ENCODE results near the gene WNK2. TPM values are rescaled to one million over a fixed set of nuclear protein-coding genes. Genes with fewer than 3 reads are reported as not detected.

WNK2 gene
- total and polyA plus RNA-seq, 2 of the 4 experiments (the other 2 are of a cell fraction), result not detected

DNA sequence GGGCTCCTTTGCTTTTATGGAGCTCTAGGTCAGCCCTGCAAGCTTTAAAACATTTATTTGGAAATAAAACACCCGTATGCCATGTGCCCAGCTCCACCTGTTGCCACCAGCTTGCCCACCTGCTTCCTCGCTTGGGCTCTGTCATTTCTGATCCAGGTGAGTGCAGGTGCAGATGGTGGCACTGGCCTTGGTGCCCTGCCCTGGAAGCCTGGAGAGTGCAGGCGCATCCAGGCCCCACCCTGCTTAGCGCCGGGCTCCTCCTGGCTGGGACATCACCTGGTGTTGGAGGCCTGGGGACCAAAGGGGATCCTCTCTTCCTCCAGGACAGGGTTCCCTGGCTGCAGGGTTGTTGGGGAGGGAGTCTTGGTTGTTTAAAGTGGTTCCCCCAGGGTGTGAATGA is 35.8 kb downstream of the WNK2 start:
- WGBS, 2 experiments (ENCODE audit: extremely low coverage in 2 of 2, insufficient read length in 1 of 2), result no CpG with 5 or more reads among the region's 5 CpGs

More for the DNA sequence above, 35.8 kb downstream of the WNK2 start:
- Histone ChIP-seq H3K9ac (ENCODE audit: low read depth, low read length) (no peak overlapping the region), H3K27ac (ENCODE audit: insufficient read depth, low read length) (no peak overlapping the region), H3K4ac (ENCODE audit: low read depth, low read length) (no peak overlapping the region), H4K91ac (ENCODE audit: insufficient read depth, low read depth, low read length) (no peak overlapping the region), H3K36me3 (ENCODE audit: control insufficient read depth, insufficient read depth, low read length) (no peaks in the 10 kb centered on the region), H3K14ac (replicated peaks; ENCODE audit: low read depth, low read length) (no peak overlapping the region), H4K5ac (ENCODE audit: low read depth, low read length) (no peak overlapping the region), H2BK15ac (ENCODE audit: low read depth, low read length) (no peak overlapping the region), H3K27me3 (ENCODE audit: control insufficient read depth, insufficient read depth, low read length) (no peaks in the 10 kb centered on the region; the same call in 1 of the 2 replicates), H3K18ac (ENCODE audit: low read depth, low read length) (no peak overlapping the region), H3K79me1 (ENCODE audit: low read depth in 1 of 2, low read length in 2 of 2) (no peaks in the 10 kb centered on the region), H2BK5ac (ENCODE audit: low read depth, low read length, poor library complexity, severe bottlenecking) (no peak overlapping the region), H3K9me1 (ENCODE audit: insufficient read depth, low read length) (no peaks in the 10 kb centered on the region), H4K20me1 (ENCODE audit: insufficient read depth, low read length) (no peaks in the 10 kb centered on the region), H3K56ac (ENCODE audit: extremely low read depth, insufficient read depth, low read length) (no peak overlapping the region), H2AK5ac (ENCODE audit: low read depth, low read length) (no peak overlapping the region), H4K8ac (ENCODE audit: low read depth in 2 of 2, low read length in 2 of 2) (no peak overlapping the region), H3K4me3 (ENCODE audit: insufficient read depth, low read depth, low read length) (no peak overlapping the region), H3K4me1 (ENCODE audit: control insufficient read depth, insufficient read depth, low read length) (no peaks in the 10 kb centered on the region; the same call in 1 of the 2 replicates), H2BK20ac (ENCODE audit: low read depth, low read length) (no peak overlapping the region), H2AK9ac (replicated peaks; ENCODE audit: low read depth, low read length, poor library complexity) (no peak overlapping the region), H2BK120ac (ENCODE audit: low read depth, low read length) (no peak overlapping the region), H3K23ac (ENCODE audit: low read depth, low read length) (no peak overlapping the region), H2AFZ (replicated peaks; ENCODE audit: low read length, poor library complexity) (no peak overlapping the region), H3K9me3 (ENCODE audit: control insufficient read depth, insufficient read depth, low read length) (no peaks in the 10 kb centered on the region), H3K4me2 (ENCODE audit: low read depth, low read length) (no peak overlapping the region)
- BruUV-seq (replicated peaks), result no TSS peak
- POLR2A ChIA-PET (ENCODE audit: unreplicated experiment), result no interaction called here
- in situ Hi-C loops (cut with MboI; ENCODE audit: low sequenced_read_pairs) (no loop called here), intact Hi-C loops (cut with micrococcal nuclease) (no loop called here), dilution Hi-C loops (cut with HindIII; ENCODE audit: low sequenced_read_pairs, unreplicated experiment) (no loop called here)
- no peak for DNase-seq
- ATAC-seq (ENCODE audit: low read depth), result no peak
- TF ChIP-seq MAZ (IDR thresholded peaks at IDR 0.05; ENCODE audit: borderline replicate concordance, low read depth, low read length) (no peak), RCOR1 (IDR thresholded peaks at IDR 0.05; ENCODE audit: insufficient replicate concordance, low read length) (no peak), RAD21 (IDR thresholded peaks at IDR 0.05; ENCODE audit: low read length) (no peak), POLR2A (IDR thresholded peaks at IDR 0.05; ENCODE audit: low read depth, low read length) (no peak), NFE2L2 (IDR thresholded peaks at IDR 0.05; ENCODE audit: low read depth, low read length) (no peak), BHLHE40 (IDR thresholded peaks at IDR 0.05; ENCODE audit: low read depth, low read length) (no peak), CEBPB (IDR thresholded peaks at IDR 0.05; ENCODE audit: low read depth, low read length) (no peak), MAFK (IDR thresholded peaks at IDR 0.05; ENCODE audit: low read depth, low read length) (no peak), SMC3 (IDR thresholded peaks at IDR 0.05; ENCODE audit: low read depth, low read length) (no peak), MXI1 (IDR thresholded peaks at IDR 0.05; ENCODE audit: borderline replicate concordance, low read depth, low read length) (no peak), RFX5 (IDR thresholded peaks at IDR 0.05; ENCODE audit: low read depth, low read length) (no peak), CHD1 (IDR thresholded peaks at IDR 0.05; ENCODE audit: low read depth, low read length) (no peak), FOS (IDR thresholded peaks at IDR 0.05; ENCODE audit: low read depth, low read length) (no peak)
- TF ChIP-seq, protein P1, sequence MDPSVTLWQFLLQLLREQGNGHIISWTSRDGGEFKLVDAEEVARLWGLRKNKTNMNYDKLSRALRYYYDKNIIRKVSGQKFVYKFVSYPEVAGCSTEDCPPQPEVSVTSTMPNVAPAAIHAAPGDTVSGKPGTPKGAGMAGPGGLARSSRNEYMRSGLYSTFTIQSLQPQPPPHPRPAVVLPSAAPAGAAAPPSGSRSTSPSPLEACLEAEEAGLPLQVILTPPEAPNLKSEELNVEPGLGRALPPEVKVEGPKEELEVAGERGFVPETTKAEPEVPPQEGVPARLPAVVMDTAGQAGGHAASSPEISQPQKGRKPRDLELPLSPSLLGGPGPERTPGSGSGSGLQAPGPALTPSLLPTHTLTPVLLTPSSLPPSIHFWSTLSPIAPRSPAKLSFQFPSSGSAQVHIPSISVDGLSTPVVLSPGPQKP (IDR thresholded peaks at IDR 0.05; ENCODE audit: borderline replicate concordance, low read depth, low read length), result no peak
- TF ChIP-seq, protein P2, sequence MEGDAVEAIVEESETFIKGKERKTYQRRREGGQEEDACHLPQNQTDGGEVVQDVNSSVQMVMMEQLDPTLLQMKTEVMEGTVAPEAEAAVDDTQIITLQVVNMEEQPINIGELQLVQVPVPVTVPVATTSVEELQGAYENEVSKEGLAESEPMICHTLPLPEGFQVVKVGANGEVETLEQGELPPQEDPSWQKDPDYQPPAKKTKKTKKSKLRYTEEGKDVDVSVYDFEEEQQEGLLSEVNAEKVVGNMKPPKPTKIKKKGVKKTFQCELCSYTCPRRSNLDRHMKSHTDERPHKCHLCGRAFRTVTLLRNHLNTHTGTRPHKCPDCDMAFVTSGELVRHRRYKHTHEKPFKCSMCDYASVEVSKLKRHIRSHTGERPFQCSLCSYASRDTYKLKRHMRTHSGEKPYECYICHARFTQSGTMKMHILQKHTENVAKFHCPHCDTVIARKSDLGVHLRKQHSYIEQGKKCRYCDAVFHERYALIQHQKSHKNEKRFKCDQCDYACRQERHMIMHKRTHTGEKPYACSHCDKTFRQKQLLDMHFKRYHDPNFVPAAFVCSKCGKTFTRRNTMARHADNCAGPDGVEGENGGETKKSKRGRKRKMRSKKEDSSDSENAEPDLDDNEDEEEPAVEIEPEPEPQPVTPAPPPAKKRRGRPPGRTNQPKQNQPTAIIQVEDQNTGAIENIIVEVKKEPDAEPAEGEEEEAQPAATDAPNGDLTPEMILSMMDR (conservative IDR thresholded peaks at IDR 0.05; ENCODE audit: low read depth, low read length), result no peak
- TF ChIP-seq, protein P3, sequence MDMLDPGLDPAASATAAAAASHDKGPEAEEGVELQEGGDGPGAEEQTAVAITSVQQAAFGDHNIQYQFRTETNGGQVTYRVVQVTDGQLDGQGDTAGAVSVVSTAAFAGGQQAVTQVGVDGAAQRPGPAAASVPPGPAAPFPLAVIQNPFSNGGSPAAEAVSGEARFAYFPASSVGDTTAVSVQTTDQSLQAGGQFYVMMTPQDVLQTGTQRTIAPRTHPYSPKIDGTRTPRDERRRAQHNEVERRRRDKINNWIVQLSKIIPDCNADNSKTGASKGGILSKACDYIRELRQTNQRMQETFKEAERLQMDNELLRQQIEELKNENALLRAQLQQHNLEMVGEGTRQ (IDR thresholded peaks at IDR 0.05; ENCODE audit: low read depth, low read length), result no peak
- CTCF ChIA-PET, result no interaction called here

Data from IMR-90 (cell line).